HCT116 (cell line): ENCODE measurements around the gene PHKB. TPM values are rescaled to one million over a fixed set of nuclear protein-coding genes. Genes with fewer than 3 reads are reported as not detected.

Experiments used
- ATAC-seq: fragments of 200-7000 bp; cut with Tn5 transposase; 2 replicates; pipeline ENCODE4 v1.9.1; 2020; ENCODE audit warnings: mild to moderate bottlenecking, moderate library complexity
- BruUV-seq: library from RNA; stranded (reverse); fragments of 400-500 nt; replicated peaks from 2 replicates; lab custom pipeline; 2021; lab: Mats Ljungman, UMichigan
- CTCF ChIA-PET: fragments of 300-600 bp; sonication (Branson Sonifier 250); formaldehyde crosslinking; loops from one replicate; lab custom pipeline; 2021; ENCODE audit warnings: antibody characterized with exemption; lab: Charles Lee
- POLR2A ChIA-PET: fragments of 300-600, 350-600 bp; sonication (Branson Sonifier 250); formaldehyde crosslinking; loops from one replicate; lab custom pipeline; 2021; ENCODE audit warnings: antibody characterized with exemption; lab: Charles Lee
- RAD21 ChIA-PET, 2 experiments: fragments of 300-600 bp; sonication (Branson Sonifier 250); formaldehyde crosslinking; loops; one replicate each; lab custom pipeline; 2023; ENCODE audit warnings: low total read pairs in 2 of 2; ENCODE audit not compliant: uncharacterized antibody in 2 of 2, unreplicated experiment in 2 of 2, low non-redundant PET in 1 of 2; lab: Charles Lee
- DNase-seq: peaks from one replicate; pipeline ENCODE4 v3.0.0-alpha.2; 2010; ENCODE audit warnings: low read depth, low spot score
- H2AFZ ChIP-seq: fragments of 200-600 bp; shearing (Covaris generic), sonication (generic); 2 replicates; pipeline ENCODE4 v1.6.1; 2017; ENCODE audit warnings: low read depth, mixed run types, mixed read lengths, antibody characterized with exemption, low read length; ENCODE audit not compliant: poor library complexity, severe bottlenecking
- H3K27ac ChIP-seq: 2 replicates; pipeline ENCODE4 v1.5.1; 2012; ENCODE audit warnings: low read depth, low read length
- H3K27me3 ChIP-seq: fragments of 200-600 bp; sonication (generic); 2 replicates; pipeline ENCODE4 v1.6.1; 2016; ENCODE audit warnings: mixed run types, low read length, mixed read lengths; ENCODE audit not compliant: insufficient read depth
- H3K36me3 ChIP-seq, 2 experiments: fragments of 200-500 bp in 1 of 2; fragments of 200-600 bp in 1 of 2; sonication (Bioruptor generic) in 1 of 2; sonication (generic) in 1 of 2; 2 replicates each; pipeline versions ENCODE4 v1.5.1 to v1.6.1; 2014 to 2016; ENCODE audit warnings: low read length in 2 of 2, inconsistent platforms in 1 of 2, mixed read lengths in 1 of 2, mixed run types in 1 of 2; ENCODE audit not compliant: insufficient read depth in 2 of 2, control insufficient read depth in 1 of 2
- H3K4me1 ChIP-seq, 2 experiments: fragments of 200-600 bp in 1 of 2; sonication (generic) in 1 of 2; 2 replicates each; pipeline versions ENCODE4 v1.5.1 to v1.6.1; 2012 to 2017; ENCODE audit warnings: low read length in 2 of 2, inconsistent platforms in 1 of 2, mild to moderate bottlenecking in 1 of 2, mixed read lengths in 1 of 2, mixed run types in 1 of 2, moderate library complexity in 1 of 2; ENCODE audit not compliant: insufficient read depth in 2 of 2, control insufficient read depth in 1 of 2
- H3K4me2 ChIP-seq: fragments of 200-600 bp; sonication (generic); 2 replicates; pipeline ENCODE4 v1.6.1; 2017; ENCODE audit warnings: mixed run types, low read length, mixed read lengths
- H3K4me3 ChIP-seq, 2 experiments: fragments of 200-600 bp in 1 of 2; sonication (generic) in 1 of 2; replicated peaks in 1 of 2; 2 replicates each; pipeline ENCODE4 v1.5.1; 2011 to 2016; ENCODE audit warnings: low read length in 2 of 2, control low read depth in 1 of 2, low read depth in 1 of 2, mild to moderate bottlenecking in 1 of 2, mixed read lengths in 1 of 2, mixed run types in 1 of 2
- H3K79me2 ChIP-seq: fragments of 200-600 bp; sonication (generic); 2 replicates; pipeline ENCODE4 v1.6.1; 2017; ENCODE audit warnings: mild to moderate bottlenecking, mixed run types, low read length, moderate library complexity, mixed read lengths; ENCODE audit not compliant: insufficient read depth
- H3K9ac ChIP-seq: fragments of 200-600 bp; sonication (generic); 2 replicates; pipeline ENCODE4 v1.6.1; 2016; ENCODE audit warnings: low read length, mixed read lengths
- H3K9me2 ChIP-seq: fragments of 200-600 bp; sonication (generic), shearing (Covaris generic); 2 replicates; pipeline ENCODE4 v1.6.1; 2017; ENCODE audit warnings: mixed run types, mild to moderate bottlenecking, moderate library complexity; ENCODE audit not compliant: insufficient read depth
- H3K9me3 ChIP-seq, 2 experiments: fragments of 200-500 bp in 1 of 2; fragments of 200-600 bp in 1 of 2; sonication (Bioruptor generic) in 1 of 2; sonication (generic) in 1 of 2; 2 replicates each; pipeline ENCODE4 v1.6.1; 2014 to 2017; ENCODE audit warnings: low read length in 2 of 2, mixed read lengths in 2 of 2, inconsistent platforms in 1 of 2, low read depth in 1 of 2, mild to moderate bottlenecking in 1 of 2, mixed run types in 1 of 2, moderate library complexity in 1 of 2; ENCODE audit not compliant: control insufficient read depth in 1 of 2, insufficient read depth in 1 of 2
- H4K20me1 ChIP-seq: fragments of 200-600 bp; sonication (generic), shearing (Covaris generic); 2 replicates; pipeline ENCODE4 v1.6.1; 2017; ENCODE audit warnings: mixed run types, mild to moderate bottlenecking, moderate library complexity; ENCODE audit not compliant: insufficient read depth
- CBX3 ChIP-seq: IDR thresholded peaks from 2 replicates; pipeline ENCODE4 v1.6.1; 2012; ENCODE audit warnings: low read depth
- CTCF ChIP-seq, 3 experiments: fragments of 200-600 bp in 1 of 3; sonication (generic) in 1 of 3; IDR thresholded peaks in 2 of 3; conservative IDR thresholded peaks in 1 of 3; 2 replicates each; pipeline ENCODE4 v1.5.1; 2012 to 2017; ENCODE audit warnings: low read depth in 2 of 3, low read length in 2 of 3, antibody characterized with exemption in 1 of 3, borderline replicate concordance in 1 of 3, control low read depth in 1 of 3, mild to moderate bottlenecking in 1 of 3, mixed read lengths in 1 of 3, mixed run types in 1 of 3, moderate library complexity in 1 of 3; ENCODE audit not compliant: insufficient read depth in 1 of 3
- FOSL1 ChIP-seq: IDR thresholded peaks from 2 replicates; pipeline ENCODE4 v1.6.1; 2012; ENCODE audit warnings: low read depth
- JUND ChIP-seq: IDR thresholded peaks from 2 replicates; pipeline ENCODE4 v1.6.1; 2012
- SIN3A ChIP-seq: IDR thresholded peaks from 2 replicates; pipeline ENCODE4 v1.6.1; 2012; ENCODE audit warnings: low read depth
- ZBTB33 ChIP-seq: IDR thresholded peaks from 2 replicates; pipeline ENCODE4 v1.6.1; 2011; ENCODE audit warnings: mild to moderate bottlenecking, low read length, moderate library complexity; ENCODE audit not compliant: insufficient replicate concordance; ENCODE audit errors: extremely low read depth
- ZFX ChIP-seq: fragments of 450-650 bp; IDR thresholded peaks from 2 replicates; pipeline ENCODE4 v1.6.1; 2017
- intact Hi-C: fragments of 100-400 bp; cut with micrococcal nuclease; formaldehyde crosslinking; loops from 2 replicates; pipeline ENCODE4 v1.10.0; 2022
- total RNA-seq: library from RNA; stranded (reverse); gene quantifications from one replicate; pipeline ENCODE4 v1.2.1, GENCODE V29; 2021; ENCODE audit not compliant: unreplicated experiment
- TF ChIP-seq, protein P1 (sequence below): IDR thresholded peaks from 2 replicates; pipeline ENCODE4 v1.6.1; 2012; ENCODE audit warnings: low read depth
- TF ChIP-seq, protein P2 (sequence below): IDR thresholded peaks from 2 replicates; pipeline ENCODE4 v1.6.1; 2012

Gene PHKB
- total RNA-seq, 1 experiment from 2014 or later: 30.5 TPM

- TF ChIP-seq, protein P1, sequence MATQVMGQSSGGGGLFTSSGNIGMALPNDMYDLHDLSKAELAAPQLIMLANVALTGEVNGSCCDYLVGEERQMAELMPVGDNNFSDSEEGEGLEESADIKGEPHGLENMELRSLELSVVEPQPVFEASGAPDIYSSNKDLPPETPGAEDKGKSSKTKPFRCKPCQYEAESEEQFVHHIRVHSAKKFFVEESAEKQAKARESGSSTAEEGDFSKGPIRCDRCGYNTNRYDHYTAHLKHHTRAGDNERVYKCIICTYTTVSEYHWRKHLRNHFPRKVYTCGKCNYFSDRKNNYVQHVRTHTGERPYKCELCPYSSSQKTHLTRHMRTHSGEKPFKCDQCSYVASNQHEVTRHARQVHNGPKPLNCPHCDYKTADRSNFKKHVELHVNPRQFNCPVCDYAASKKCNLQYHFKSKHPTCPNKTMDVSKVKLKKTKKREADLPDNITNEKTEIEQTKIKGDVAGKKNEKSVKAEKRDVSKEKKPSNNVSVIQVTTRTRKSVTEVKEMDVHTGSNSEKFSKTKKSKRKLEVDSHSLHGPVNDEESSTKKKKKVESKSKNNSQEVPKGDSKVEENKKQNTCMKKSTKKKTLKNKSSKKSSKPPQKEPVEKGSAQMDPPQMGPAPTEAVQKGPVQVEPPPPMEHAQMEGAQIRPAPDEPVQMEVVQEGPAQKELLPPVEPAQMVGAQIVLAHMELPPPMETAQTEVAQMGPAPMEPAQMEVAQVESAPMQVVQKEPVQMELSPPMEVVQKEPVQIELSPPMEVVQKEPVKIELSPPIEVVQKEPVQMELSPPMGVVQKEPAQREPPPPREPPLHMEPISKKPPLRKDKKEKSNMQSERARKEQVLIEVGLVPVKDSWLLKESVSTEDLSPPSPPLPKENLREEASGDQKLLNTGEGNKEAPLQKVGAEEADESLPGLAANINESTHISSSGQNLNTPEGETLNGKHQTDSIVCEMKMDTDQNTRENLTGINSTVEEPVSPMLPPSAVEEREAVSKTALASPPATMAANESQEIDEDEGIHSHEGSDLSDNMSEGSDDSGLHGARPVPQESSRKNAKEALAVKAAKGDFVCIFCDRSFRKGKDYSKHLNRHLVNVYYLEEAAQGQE: no peak
Measured at GRCh38 chr16:47476654-47477345, 15.7 kb downstream of the PHKB start (continued).

- H3K36me3 ChIP-seq: no peaks in the 10 kb centered on the region
- no peaks in the 10 kb centered on the region for H4K20me1 ChIP-seq
- H3K27me3 ChIP-seq: no peaks in the 10 kb centered on the region
- CTCF ChIA-PET: no interaction called here
- TF ChIP-seq JUND (no peak), FOSL1 (no peak), SIN3A (no peak), ZBTB33 (no peak), CBX3 (no peak), CTCF (IDR thresholded peaks at IDR 0.05 in 2 of 3, conservative IDR thresholded peaks at IDR 0.05 in 1 of 3; ENCODE audit: borderline replicate concordance in 1 of 3, insufficient read depth in 1 of 3, low read depth in 2 of 3, low read length in 2 of 3) (no peak), ZFX (no peak)
- TF ChIP-seq, protein P2, sequence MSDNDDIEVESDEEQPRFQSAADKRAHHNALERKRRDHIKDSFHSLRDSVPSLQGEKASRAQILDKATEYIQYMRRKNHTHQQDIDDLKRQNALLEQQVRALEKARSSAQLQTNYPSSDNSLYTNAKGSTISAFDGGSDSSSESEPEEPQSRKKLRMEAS: no peak
- TF ChIP-seq, protein P1: no peak
- peaks cover 5% of the 10 kb centered on the region; the same call in 1 of the 2 replicates for H3K79me2 ChIP-seq
- H3K4me3 ChIP-seq: no peak overlapping the region
- H3K9me3 ChIP-seq: no peaks in the 10 kb centered on the region
- no peak overlapping the region for H3K4me2 ChIP-seq
- RAD21 ChIA-PET: no interaction called here
- H3K4me1 ChIP-seq: no peaks in the 10 kb centered on the region
- no peak overlapping the region for H2AFZ ChIP-seq
- no peak for ATAC-seq
- no peaks in the 10 kb centered on the region for H3K9me2 ChIP-seq
- no peak for DNase-seq
- intact Hi-C loops: no loop called here
- no TSS peak for BruUV-seq
- no peak overlapping the region for H3K27ac ChIP-seq
- H3K9ac ChIP-seq: no peak overlapping the region
- POLR2A ChIA-PET: no interaction called here
Measured at GRCh38 chr16:47477679-47478078, 16.5 kb downstream of the PHKB start.
